Small intestine (tissue), 7 donors: Measurements from ENCODE around the gene CFAP53. TPM values are rescaled to one million over a fixed set of nuclear protein-coding genes. Genes with fewer than 3 reads are reported as not detected.
"Not testable (repeated sequence)": the region's sequence is repeated elsewhere in the genome, so short reads cannot be mapped to it uniquely, and the experiment has no call there.

Experiments used
- DNase-seq, 2 donors: peaks; one replicate each; pipeline versions ENCODE4 v3.0.0 to v3.0.0-alpha.2; 2013
- FAIRE-seq: peaks from 2 replicates; lab custom pipeline; 2012; peaks lifted over from hg19 to GRCh38; lab: Jason Lieb, UNC
- H3K27ac ChIP-seq, 3 donors: one replicate each; pipeline ENCODE4 v1.5.1; 2013; ENCODE audit warnings: low read length in 2 of 3, mild to moderate bottlenecking in 2 of 3, control low read depth in 1 of 3, inconsistent platforms in 1 of 3, low read depth in 1 of 3, moderate library complexity in 1 of 3
- H3K27me3 ChIP-seq, 3 donors: one replicate each; pipeline ENCODE4 v1.6.1; 2013; ENCODE audit warnings: low read length in 3 of 3, inconsistent platforms in 1 of 3; ENCODE audit not compliant: control insufficient read depth in 3 of 3, insufficient read depth in 3 of 3
- H3K36me3 ChIP-seq, 3 donors: one replicate each; pipeline ENCODE4 v1.6.1; 2013; ENCODE audit warnings: low read length in 3 of 3, inconsistent platforms in 1 of 3, low read depth in 1 of 3, mild to moderate bottlenecking in 1 of 3, moderate library complexity in 1 of 3; ENCODE audit not compliant: control insufficient read depth in 3 of 3, insufficient read depth in 2 of 3
- H3K4me1 ChIP-seq, 3 donors: one replicate each; pipeline ENCODE4 v1.6.1; 2013; ENCODE audit warnings: low read length in 2 of 3, inconsistent platforms in 1 of 3, low read depth in 1 of 3, mild to moderate bottlenecking in 1 of 3, moderate library complexity in 1 of 3; ENCODE audit not compliant: control insufficient read depth in 3 of 3, insufficient read depth in 2 of 3
- H3K4me3 ChIP-seq, 3 donors: one replicate each; pipeline ENCODE4 v1.5.1; 2013; ENCODE audit warnings: low read length in 3 of 3, control low read depth in 1 of 3, inconsistent platforms in 1 of 3, low read depth in 1 of 3, mild to moderate bottlenecking in 1 of 3, moderate library complexity in 1 of 3
- H3K9me3 ChIP-seq, 2 donors: one replicate each; pipeline ENCODE4 v1.6.1; 2013; ENCODE audit warnings: low read depth in 1 of 2, low read length in 1 of 2; ENCODE audit not compliant: control insufficient read depth in 2 of 2, insufficient read depth in 1 of 2
- WGBS, 3 donors: extraction: QIAGEN DNeasy Blood & Tissue Kit; methylation state at CpG; one replicate each; pipeline ENCODE4 v1.1.7; 2013; 5-methylcytosine and 5-hydroxymethylcytosine counted together
- polyA plus RNA-seq, 4 donors: library from polyadenylated mRNA; stranded (reverse) in 3 of 4; unstranded in 1 of 4; fragments of 200-250 nt in 3 of 4; fragments of 120-200 nt in 1 of 4; gene quantifications; one replicate each; pipeline versions ENCODE4 v1.2.1 to v1.2.3, GENCODE V29; 2013
- donor health status: healthy with polysubstance abuse.
- donor health status: control.
- donor health status: control.
- donor health status: Bipolar disorder and iron deficiency.
- donor health status: healthy.

Gene CFAP53
- polyA plus RNA-seq, 4 donors = 0.28 to 0.80 (median 0.67) TPM; not detected in 1

- H3K27me3 ChIP-seq, H3K9me3 ChIP-seq, H3K4me1 ChIP-seq, H3K27ac ChIP-seq, H3K36me3 ChIP-seq, H3K4me3 ChIP-seq, FAIRE-seq: not testable (repeated sequence)
- WGBS, 3 donors = 35 to 55% (median 52%) methylated on average over 5 of the region's 5 CpGs
- peak in 1 of 2 donors; percentile 13 for DNase-seq
Measured at GRCh38 chr18:50308851-50309250, 42.6 kb upstream of the CFAP53 start.

GRCh38 chr18:50307738-50308470 lies 41.6 kb upstream of the CFAP53 start:
- Histone ChIP-seq H3K4me3 (peak overlapping the region in 2 of 3 donors; percentile 46 to 57), H3K27ac (peak overlapping the region in 1 of 3 donors; percentile 41), H3K4me1 (no peaks in the 10 kb centered on the region), H3K27me3 (peaks cover 0 to 5% (median 0%) of the 10 kb centered on the region in 3 donors), H3K36me3 (no peaks in the 10 kb centered on the region), H3K9me3 (no peaks in the 10 kb centered on the region)
- peak; percentile 90 to 91 for DNase-seq
- 2 to 4% (median 2%) methylated on average over 26 of the region's 26 CpGs for WGBS, 3 donors
- no peak for FAIRE-seq

DNA sequence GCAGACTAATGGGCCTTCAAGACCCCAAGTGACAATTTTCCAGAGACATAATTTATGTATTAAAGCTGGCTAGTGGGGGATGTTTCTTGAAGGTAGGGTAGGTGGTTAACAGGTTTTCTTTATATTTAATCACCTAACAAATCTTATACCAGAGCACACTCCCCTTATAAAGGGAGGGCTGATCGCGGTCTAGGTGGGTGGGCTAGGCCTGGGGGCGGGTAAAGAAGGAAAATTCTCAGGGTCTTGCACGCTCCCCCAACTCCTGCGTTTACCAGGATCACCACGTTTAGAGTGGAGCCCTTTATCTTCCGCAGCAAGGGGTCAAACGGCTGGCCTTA lies 41.1 kb upstream of the CFAP53 start:
- no peaks in the 10 kb centered on the region for H3K4me1 ChIP-seq
- no peaks in the 10 kb centered on the region for H3K36me3 ChIP-seq
- H3K27ac ChIP-seq = peak overlapping the region in 1 of 3 donors; percentile 41
- WGBS, 3 donors = 1 to 5% (median 2%) methylated on average over 8 of the region's 8 CpGs
- FAIRE-seq (no peak), DNase-seq (no peak)
- H3K4me3 ChIP-seq = peak overlapping the region in 2 of 3 donors; percentile 46 to 57
- H3K9me3 ChIP-seq = no peaks in the 10 kb centered on the region
- H3K27me3 ChIP-seq = peaks cover 0 to 9% (median 0%) of the 10 kb centered on the region in 3 donors

DNA sequence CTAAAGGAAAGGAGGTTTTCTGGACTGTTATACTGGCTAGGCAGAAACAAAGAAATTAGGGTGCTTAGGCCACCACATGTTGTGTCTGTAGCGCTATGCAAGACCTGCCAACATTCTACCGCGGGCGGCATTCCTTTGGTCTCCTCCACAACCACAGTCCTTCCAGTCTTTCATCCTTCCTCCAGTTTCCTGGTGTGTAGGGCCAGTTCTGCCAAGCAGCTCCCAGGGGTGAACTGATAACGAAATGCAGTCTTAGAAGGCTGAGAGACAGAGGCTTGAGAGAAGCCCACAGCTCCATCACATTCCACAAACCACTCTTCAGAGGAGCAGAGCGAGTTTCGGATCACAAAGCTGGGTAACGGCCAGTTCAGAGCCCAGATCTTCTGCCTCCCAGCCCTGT lies 40.6 kb upstream of the CFAP53 start:
- FAIRE-seq = no peak
- H3K4me3 ChIP-seq = no peak overlapping the region

GRCh38 chr18:50301074-50301473 lies 34.8 kb upstream of the CFAP53 start:
- WGBS, 3 donors = 54 to 77% (median 60%) methylated on average over 5 of the region's 5 CpGs
- DNase-seq = no peak
- Histone ChIP-seq H3K9me3 (no peaks in the 10 kb centered on the region), H3K27me3 (peaks cover 0 to 31% (median 7%) of the 10 kb centered on the region in 3 donors), H3K4me1 (no peaks in the 10 kb centered on the region), H3K36me3 (no peaks in the 10 kb centered on the region), H3K27ac (no peak overlapping the region), H3K4me3 (no peak overlapping the region)
- no peak for FAIRE-seq

More for the DNA sequence above, 40.6 kb upstream of the CFAP53 start:
- Histone ChIP-seq H3K27ac (no peak overlapping the region), H3K36me3 (no peaks in the 10 kb centered on the region), H3K4me1 (no peaks in the 10 kb centered on the region), H3K9me3 (no peaks in the 10 kb centered on the region), H3K27me3 (peaks cover 0 to 9% (median 0%) of the 10 kb centered on the region in 3 donors)
- WGBS, 3 donors = 64 to 72% (median 64%) methylated on average over 8 of the region's 8 CpGs
- no peak for DNase-seq

GRCh38 chr18:50299626-50300388 lies 33.5 kb upstream of the CFAP53 start:
- no peaks in the 10 kb centered on the region for H3K9me3 ChIP-seq
- no peak overlapping the region for H3K27ac ChIP-seq
- FAIRE-seq (no peak), DNase-seq (no peak)
- no peaks in the 10 kb centered on the region for H3K36me3 ChIP-seq
- no peak overlapping the region for H3K4me3 ChIP-seq
- H3K27me3 ChIP-seq = peaks cover 0 to 31% (median 7%) of the 10 kb centered on the region in 3 donors
- no peaks in the 10 kb centered on the region for H3K4me1 ChIP-seq
- WGBS, 3 donors = 69 to 76% (median 71%) methylated on average over 7 of the region's 7 CpGs

- Histone ChIP-seq H3K27ac (no peak overlapping the region), H3K4me3 (peak overlapping the region in 2 of 3 donors; percentile 32 to 37), H3K36me3 (no peaks in the 10 kb centered on the region), H3K27me3 (peaks cover 0 to 28% (median 7%) of the 10 kb centered on the region in 3 donors), H3K9me3 (no peaks in the 10 kb centered on the region), H3K4me1 (no peaks in the 10 kb centered on the region)
- WGBS, 3 donors = 29 to 36% (median 32%) methylated on average over 38 to 49 of the region's 49 CpGs
- FAIRE-seq (no peak), DNase-seq (no peak)
Measured at GRCh38 chr18:50298443-50299284, 32.4 kb upstream of the CFAP53 start.
